Erythroblast (primary cell): ENCODE results near the gene BMERB1.
"Not testable (repeated sequence)": the region's sequence is repeated elsewhere in the genome, so short reads cannot be mapped to it uniquely, and the experiment has no call there.

ENCODE experiments used
- GATA1 ChIP-seq: IDR thresholded peaks from 2 replicates; pipeline ENCODE4 v1.6.1; 2011; ENCODE audit warnings: low read depth, mild to moderate bottlenecking, control low read depth, low read length, moderate library complexity
- POLR2A ChIP-seq: IDR thresholded peaks from 2 replicates; pipeline ENCODE4 v1.6.1; 2011; ENCODE audit warnings: mild to moderate bottlenecking, low read length

DNA sequence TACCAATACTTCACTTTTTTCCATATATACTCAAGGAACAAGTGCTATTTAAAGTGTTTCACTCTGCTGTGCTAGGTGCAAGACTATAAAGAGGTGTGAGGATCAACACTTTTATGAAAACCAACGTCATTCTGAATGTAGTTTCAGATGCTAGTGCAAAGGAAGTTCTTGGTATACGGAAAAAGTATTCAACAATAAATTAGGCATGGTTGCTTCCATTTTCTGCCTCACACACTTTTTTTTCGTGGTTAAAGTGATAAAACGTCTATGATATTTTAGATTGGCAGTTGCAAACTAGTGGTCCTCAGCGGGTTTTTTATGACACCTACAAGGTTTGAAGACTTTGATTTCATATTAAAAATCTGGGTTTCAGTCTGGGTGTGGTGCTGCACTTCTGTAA, 44.5 kb upstream of the BMERB1 start:
- not testable (repeated sequence) for TF ChIP-seq POLR2A, GATA1
